Measurements from ENCODE around the gene DCUN1D2. TPM values are rescaled to one million over a fixed set of nuclear protein-coding genes. Genes with fewer than 3 reads are reported as not detected.

The DCUN1D2 gene
- total and polyA plus RNA-seq, 3 donors from 2014 or later: 16.3 to 78.5 (median 65.9) TPM

- intact Hi-C loops (cut with DNase I; ENCODE audit: low total_unique reads): no loop called here
- H3K27me3 ChIP-seq: no peaks in the 10 kb centered on the region
- no peak for DNase-seq
- no peaks in the 10 kb centered on the region for H3K4me1 ChIP-seq
- H3K36me3 ChIP-seq (ENCODE audit: low read depth, missing control alignments): no peaks in the 10 kb centered on the region
- H3K9me3 ChIP-seq: no peaks in the 10 kb centered on the region
- TF ChIP-seq POLR2A (IDR thresholded peaks at IDR 0.05): no peak
- no peak overlapping the region for H3K27ac ChIP-seq
- no peak overlapping the region for H3K4me3 ChIP-seq
- 87 to 91% methylated on average over 15 of the region's 15 CpGs for WGBS, 2 donors
Measured at GRCh38 chr13:113420232-113420631, 70.3 kb downstream of the DCUN1D2 start.

- Histone ChIP-seq H3K27ac (no peak overlapping the region), H3K9me3 (no peaks in the 10 kb centered on the region), H3K4me3 (no peak overlapping the region), H3K4me1 (no peaks in the 10 kb centered on the region), H3K36me3 (ENCODE audit: low read depth, missing control alignments) (no peaks in the 10 kb centered on the region), H3K27me3 (no peaks in the 10 kb centered on the region)
- no peak for DNase-seq
- intact Hi-C loops (cut with DNase I; ENCODE audit: low total_unique reads): no loop called here
- TF ChIP-seq POLR2A (IDR thresholded peaks at IDR 0.05): no peak
- 87 to 91% methylated on average over 18 of the region's 18 CpGs for WGBS, 2 donors
Measured at GRCh38 chr13:113419531-113420193, 70.8 kb downstream of the DCUN1D2 start.

- H3K4me1 ChIP-seq: no peaks in the 10 kb centered on the region
- no peaks in the 10 kb centered on the region for H3K27me3 ChIP-seq
- DNase-seq: no peak
- 100% methylated on average over 1 of the region's 1 CpG for WGBS, 2 donors
- H3K27ac ChIP-seq: no peak overlapping the region
- TF ChIP-seq POLR2A (IDR thresholded peaks at IDR 0.05) (no peak), CTCF (IDR thresholded peaks at IDR 0.05) (no peak)
- no peak overlapping the region for H3K4me3 ChIP-seq
- H3K36me3 ChIP-seq (ENCODE audit: low read depth, missing control alignments): no peaks in the 10 kb centered on the region
- no peaks in the 10 kb centered on the region for H3K9me3 ChIP-seq
- intact Hi-C loops (cut with DNase I; ENCODE audit: low total_unique reads): no loop called here
Measured at GRCh38 chr13:113418722-113419049, 71.8 kb downstream of the DCUN1D2 start.

- Histone ChIP-seq H3K27ac (no peak overlapping the region), H3K4me3 (no peak overlapping the region), H3K27me3 (no peaks in the 10 kb centered on the region), H3K36me3 (ENCODE audit: low read depth, missing control alignments) (no peaks in the 10 kb centered on the region), H3K4me1 (no peaks in the 10 kb centered on the region), H3K9me3 (no peaks in the 10 kb centered on the region)
- intact Hi-C loops (cut with DNase I; ENCODE audit: low total_unique reads): no loop called here
- DNase-seq: no peak
- WGBS, 2 donors: 76 to 81% methylated on average over 16 of the region's 16 CpGs
- no peak for TF ChIP-seq POLR2A (IDR thresholded peaks at IDR 0.05)
- no peak for TF ChIP-seq CTCF (IDR thresholded peaks at IDR 0.05)
Measured at GRCh38 chr13:113417836-113418721, 72.4 kb downstream of the DCUN1D2 start.

GRCh38 chr13:113417008-113417751 lies 73.3 kb downstream of the DCUN1D2 start:
- Histone ChIP-seq H3K36me3 (ENCODE audit: low read depth, missing control alignments) (no peaks in the 10 kb centered on the region), H3K27ac (no peak overlapping the region), H3K4me3 (no peak overlapping the region), H3K4me1 (no peaks in the 10 kb centered on the region), H3K9me3 (no peaks in the 10 kb centered on the region), H3K27me3 (no peaks in the 10 kb centered on the region)
- WGBS, 2 donors: 76 to 84% methylated on average over 19 to 28 of the region's 28 CpGs
- no peak for TF ChIP-seq POLR2A (IDR thresholded peaks at IDR 0.05)
- no peak for TF ChIP-seq CTCF (IDR thresholded peaks at IDR 0.05)
- DNase-seq: no peak
- intact Hi-C loops (cut with DNase I; ENCODE audit: low total_unique reads): no loop called here

All from testis (tissue), 3 donors.